ENCODE measurements around the gene RGS7BP. TPM values are rescaled to one million over a fixed set of nuclear protein-coding genes. Genes with fewer than 3 reads are reported as not detected.
A peak's percentile ranks its signal among the peaks of the same experiment; 100 is the strongest.

The RGS7BP gene
- 4.3 TPM for total RNA-seq
- polyA plus RNA-seq: 2.3 TPM

GRCh38 chr5:64505769-64506566 lies at the start of gene RGS7BP:
Gene RGS7BP (plus strand): TSS chr5:64506015. CDS start chr5:64506625, 610 bp downstream.
- Histone ChIP-seq H3K27ac (ENCODE audit: low read depth) (no peak within 1 kb of the TSS), H3K36me3 (ENCODE audit: insufficient read depth) (no peaks in the 10 kb centered on the region), H3K4me1 (ENCODE audit: insufficient read depth) (no peaks in the 10 kb centered on the region), H3K4me3 (ENCODE audit: low read depth, low read length) (peak within 1 kb of the TSS; percentile 44)
- 2% methylated on average over 53 of the region's 53 CpGs for WGBS
- DNase-seq (ENCODE audit: extremely low spot score): no peak

- Histone ChIP-seq H3K27ac (ENCODE audit: low read depth) (no peak overlapping the region), H3K4me3 (ENCODE audit: low read depth, low read length) (no peak overlapping the region), H3K36me3 (ENCODE audit: insufficient read depth) (no peaks in the 10 kb centered on the region), H3K4me1 (ENCODE audit: insufficient read depth) (no peaks in the 10 kb centered on the region)
- no peak for DNase-seq (ENCODE audit: extremely low spot score)
- 85% methylated on average over 1 of the region's 1 CpG for WGBS
Observed at GRCh38 chr5:64457846-64458245, 48.0 kb upstream of the RGS7BP start.

- 69% methylated on average over 3 of the region's 3 CpGs for WGBS
- H3K27ac ChIP-seq (ENCODE audit: low read depth): no peak overlapping the region
- no peaks in the 10 kb centered on the region for H3K4me1 ChIP-seq (ENCODE audit: insufficient read depth)
- H3K36me3 ChIP-seq (ENCODE audit: insufficient read depth): no peaks in the 10 kb centered on the region
- no peak overlapping the region for H3K4me3 ChIP-seq (ENCODE audit: low read depth, low read length)
- no peak for DNase-seq (ENCODE audit: extremely low spot score)
Observed at GRCh38 chr5:64458948-64459347, 46.9 kb upstream of the RGS7BP start.

- Histone ChIP-seq H3K36me3 (ENCODE audit: insufficient read depth) (no peaks in the 10 kb centered on the region), H3K27ac (ENCODE audit: low read depth) (no peak overlapping the region), H3K4me3 (ENCODE audit: low read depth, low read length) (no peak overlapping the region), H3K4me1 (ENCODE audit: insufficient read depth) (no peaks in the 10 kb centered on the region)
- 49% methylated on average over 4 of the region's 4 CpGs for WGBS
- no peak for DNase-seq (ENCODE audit: extremely low spot score)
Observed at GRCh38 chr5:64462391-64462790, 43.4 kb upstream of the RGS7BP start.

GRCh38 chr5:64486163-64486562 lies 19.7 kb upstream of the RGS7BP start:
- WGBS: 67% methylated on average over 2 of the region's 2 CpGs
- Histone ChIP-seq H3K36me3 (ENCODE audit: insufficient read depth) (no peaks in the 10 kb centered on the region), H3K27ac (ENCODE audit: low read depth) (no peak overlapping the region), H3K4me3 (ENCODE audit: low read depth, low read length) (no peak overlapping the region), H3K4me1 (ENCODE audit: insufficient read depth) (no peaks in the 10 kb centered on the region)
- DNase-seq (ENCODE audit: extremely low spot score): no peak

- DNase-seq (ENCODE audit: extremely low spot score): no peak
- H3K4me1 ChIP-seq (ENCODE audit: insufficient read depth): no peaks in the 10 kb centered on the region
- H3K4me3 ChIP-seq (ENCODE audit: low read depth, low read length): no peak overlapping the region
- H3K27ac ChIP-seq (ENCODE audit: low read depth): no peak overlapping the region
- no peaks in the 10 kb centered on the region for H3K36me3 ChIP-seq (ENCODE audit: insufficient read depth)
Observed at GRCh38 chr5:64487283-64487682, 18.5 kb upstream of the RGS7BP start.

- Histone ChIP-seq H3K4me3 (ENCODE audit: low read depth, low read length) (no peak overlapping the region), H3K4me1 (ENCODE audit: insufficient read depth) (no peaks in the 10 kb centered on the region), H3K36me3 (ENCODE audit: insufficient read depth) (no peaks in the 10 kb centered on the region), H3K27ac (ENCODE audit: low read depth) (no peak overlapping the region)
- WGBS: 49% methylated on average over 5 of the region's 5 CpGs
- no peak for DNase-seq (ENCODE audit: extremely low spot score)
Observed at GRCh38 chr5:64489857-64490256, 16.0 kb upstream of the RGS7BP start.

- 45% methylated on average over 2 of the region's 2 CpGs for WGBS
- H3K4me1 ChIP-seq (ENCODE audit: insufficient read depth): no peaks in the 10 kb centered on the region
Observed at GRCh38 chr5:64497386-64497785, 8.4 kb upstream of the RGS7BP start.

GRCh38 chr5:64502196-64502595 lies 3.6 kb upstream of the RGS7BP start:
- 26% methylated on average over 5 of the region's 5 CpGs for WGBS
- Histone ChIP-seq H3K4me3 (ENCODE audit: low read depth, low read length) (no peak overlapping the region), H3K4me1 (ENCODE audit: insufficient read depth) (no peaks in the 10 kb centered on the region), H3K36me3 (ENCODE audit: insufficient read depth) (no peaks in the 10 kb centered on the region), H3K27ac (ENCODE audit: low read depth) (no peak overlapping the region)
- no peak for DNase-seq (ENCODE audit: extremely low spot score)

More at GRCh38 chr5:64497386-64497785, 8.4 kb upstream of the RGS7BP start:
- H3K4me3 ChIP-seq (ENCODE audit: low read depth, low read length): no peak overlapping the region
- H3K27ac ChIP-seq (ENCODE audit: low read depth): no peak overlapping the region
- H3K36me3 ChIP-seq (ENCODE audit: insufficient read depth): no peaks in the 10 kb centered on the region
- DNase-seq (ENCODE audit: extremely low spot score): no peak

GRCh38 chr5:64506567-64507263 lies 900 bp downstream of the RGS7BP start:
- WGBS: 2% methylated on average over 39 of the region's 39 CpGs
- no peak overlapping the region for H3K27ac ChIP-seq (ENCODE audit: low read depth)
- no peaks in the 10 kb centered on the region for H3K36me3 ChIP-seq (ENCODE audit: insufficient read depth)
- H3K4me3 ChIP-seq (ENCODE audit: low read depth, low read length): peak overlapping the region; percentile 44
- H3K4me1 ChIP-seq (ENCODE audit: insufficient read depth): no peaks in the 10 kb centered on the region
- no peak for DNase-seq (ENCODE audit: extremely low spot score)

- H3K27ac ChIP-seq (ENCODE audit: low read depth): no peak overlapping the region
- no peaks in the 10 kb centered on the region for H3K4me1 ChIP-seq (ENCODE audit: insufficient read depth)
- 23% methylated on average over 6 of the region's 6 CpGs for WGBS
- H3K36me3 ChIP-seq (ENCODE audit: insufficient read depth): no peaks in the 10 kb centered on the region
- DNase-seq (ENCODE audit: extremely low spot score): no peak
- peak overlapping the region; percentile 44 for H3K4me3 ChIP-seq (ENCODE audit: low read depth, low read length)
Observed at GRCh38 chr5:64507264-64507605, 1.4 kb downstream of the RGS7BP start.

GRCh38 chr5:64509828-64510227 lies 4.0 kb downstream of the RGS7BP start:
- DNase-seq (ENCODE audit: extremely low spot score): no peak
- WGBS: 78% methylated on average over 7 of the region's 7 CpGs
- no peak overlapping the region for H3K4me3 ChIP-seq (ENCODE audit: low read depth, low read length)
- H3K4me1 ChIP-seq (ENCODE audit: insufficient read depth): no peaks in the 10 kb centered on the region
- H3K36me3 ChIP-seq (ENCODE audit: insufficient read depth): no peaks in the 10 kb centered on the region
- H3K27ac ChIP-seq (ENCODE audit: low read depth): no peak overlapping the region

GRCh38 chr5:64513492-64513891 lies 7.7 kb downstream of the RGS7BP start:
- Histone ChIP-seq H3K27ac (ENCODE audit: low read depth) (no peak overlapping the region), H3K4me1 (ENCODE audit: insufficient read depth) (no peaks in the 10 kb centered on the region), H3K4me3 (ENCODE audit: low read depth, low read length) (no peak overlapping the region), H3K36me3 (ENCODE audit: insufficient read depth) (no peaks in the 10 kb centered on the region)
- DNase-seq (ENCODE audit: extremely low spot score): no peak
- WGBS: 60% methylated on average over 5 of the region's 5 CpGs

GRCh38 chr5:64514612-64515011 lies 8.8 kb downstream of the RGS7BP start:
- H3K27ac ChIP-seq (ENCODE audit: low read depth): no peak overlapping the region
- 88% methylated on average over 1 of the region's 1 CpG for WGBS
- H3K36me3 ChIP-seq (ENCODE audit: insufficient read depth): no peaks in the 10 kb centered on the region
- H3K4me1 ChIP-seq (ENCODE audit: insufficient read depth): no peaks in the 10 kb centered on the region
- H3K4me3 ChIP-seq (ENCODE audit: low read depth, low read length): no peak overlapping the region
- no peak for DNase-seq (ENCODE audit: extremely low spot score)

Measured in urinary bladder (tissue), 4 donors.